T-helper 2 cell treated with Interferon-gamma antibody and Interleukin-4, amounts not matched to agents 100 ng/mL and 5 ng/mL, for 36 hours (primary cell): Measurements from ENCODE around the gene WDR75. TPM values are rescaled to one million over a fixed set of nuclear protein-coding genes. Genes with fewer than 3 reads are reported as not detected.
"Not testable (repeated sequence)": the region's sequence is repeated elsewhere in the genome, so short reads cannot be mapped to it uniquely, and the experiment has no call there.

Source experiments
- intact Hi-C: fragments of 100-400 bp; cut with micrococcal nuclease; formaldehyde crosslinking; loops from one replicate; pipeline ENCODE4 v1.15.1; 2023
- total RNA-seq: library from RNA; stranded (reverse); gene quantifications from 2 replicates; pipeline ENCODE4 v1.2.3, GENCODE V29; 2022

The WDR75 gene
- total RNA-seq = 57.3 and 58.5 TPM in 2 replicates

DNA sequence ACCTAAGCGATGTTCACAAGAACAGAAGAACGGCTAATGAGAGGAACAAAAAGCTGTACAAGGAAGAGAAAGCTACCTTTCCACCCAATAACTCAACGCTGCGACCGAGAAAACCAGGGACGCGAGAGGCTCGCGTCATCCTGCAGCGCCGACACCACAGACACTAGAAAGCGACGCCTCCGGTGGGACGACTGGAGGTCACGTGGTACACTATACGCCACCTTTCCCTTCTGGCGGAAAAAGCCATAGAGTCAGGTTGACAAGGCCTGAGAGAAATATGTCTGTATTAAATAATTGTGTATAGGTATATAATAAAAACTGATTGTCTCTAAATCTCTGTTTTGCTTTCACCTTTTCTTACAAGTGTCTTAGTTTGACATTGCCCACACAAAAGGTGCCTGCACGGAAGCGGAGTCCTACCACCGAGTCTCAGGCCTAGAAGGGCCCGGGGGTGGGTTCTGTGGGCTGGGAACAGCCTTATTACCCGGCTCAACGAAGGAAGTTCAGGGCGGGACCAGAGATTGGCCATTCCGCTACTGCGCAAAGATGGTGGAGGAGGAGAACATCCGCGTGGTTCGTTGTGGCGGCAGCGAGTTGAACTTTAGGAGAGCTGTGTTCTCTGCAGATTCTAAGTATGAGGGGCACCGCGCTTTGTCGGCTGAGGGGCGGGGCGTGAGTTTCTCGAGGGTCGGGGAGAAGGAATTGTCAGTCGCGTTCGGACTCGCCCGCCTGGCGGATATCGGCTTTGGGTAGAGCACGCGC, at the start of gene WDR75:
TSS of gene WDR75 (plus strand) at position 528 of the 762 bp plus-strand sequence. CDS start at position 547, 19 bp downstream.
- intact Hi-C loops = loop anchor here (1.0 to 5.0 kb wide), 7 partner anchors 139 to 1440 kb away; partner anchors contain the start of genes ASNSD1, GLS, ORMDL1 and OSGEPL1

GRCh38 chr2:189393440-189394111, 47.7 kb upstream of the WDR75 start:
- intact Hi-C loops = no loop called here

GRCh38 chr2:189394525-189394924, 46.7 kb upstream of the WDR75 start:
- intact Hi-C loops = no loop called here

DNA sequence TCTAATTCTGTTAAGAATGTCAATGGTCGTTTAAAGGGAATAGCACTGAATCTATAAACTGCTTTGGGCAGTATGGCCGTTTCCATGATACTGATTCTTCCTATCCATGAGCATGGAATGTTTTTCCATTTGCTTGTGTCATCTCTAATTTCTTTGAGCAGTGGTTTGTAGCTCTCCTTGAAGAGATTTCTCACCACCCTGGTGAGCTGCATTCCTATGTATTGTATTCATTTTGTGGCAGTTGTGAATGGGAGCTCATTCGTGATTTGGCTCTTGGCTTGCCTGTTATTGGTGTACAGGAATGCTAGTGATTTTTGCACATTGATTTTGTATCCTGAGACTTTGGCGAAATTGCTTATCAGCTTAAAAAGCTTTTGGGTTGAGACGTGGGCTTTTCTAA, 38.3 kb upstream of the WDR75 start:
- intact Hi-C loops = no loop called here

- intact Hi-C loops = no loop called here
Measured at GRCh38 chr2:189406586-189407233, 34.6 kb upstream of the WDR75 start.

- intact Hi-C loops = no loop called here
Measured at GRCh38 chr2:189407281-189408209, 33.7 kb upstream of the WDR75 start.

DNA sequence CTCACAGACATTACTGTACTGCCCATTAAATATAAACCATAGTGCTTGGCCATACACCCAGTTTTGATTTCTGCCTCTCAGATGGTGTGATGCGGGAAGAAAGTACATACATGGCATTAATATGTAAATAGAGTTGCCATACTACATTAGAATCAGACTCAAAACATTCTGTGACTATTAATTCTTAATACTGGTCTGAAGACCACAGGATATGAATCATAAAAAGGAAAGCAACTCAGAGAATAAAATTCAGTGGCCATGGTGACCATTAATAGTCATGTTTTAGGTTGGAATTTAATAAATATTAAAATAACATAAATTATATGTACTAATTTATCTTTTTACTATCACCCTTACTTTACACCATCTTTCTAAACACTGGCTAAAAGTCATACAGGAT, 33.0 kb upstream of the WDR75 start:
- intact Hi-C loops = no loop called here

DNA sequence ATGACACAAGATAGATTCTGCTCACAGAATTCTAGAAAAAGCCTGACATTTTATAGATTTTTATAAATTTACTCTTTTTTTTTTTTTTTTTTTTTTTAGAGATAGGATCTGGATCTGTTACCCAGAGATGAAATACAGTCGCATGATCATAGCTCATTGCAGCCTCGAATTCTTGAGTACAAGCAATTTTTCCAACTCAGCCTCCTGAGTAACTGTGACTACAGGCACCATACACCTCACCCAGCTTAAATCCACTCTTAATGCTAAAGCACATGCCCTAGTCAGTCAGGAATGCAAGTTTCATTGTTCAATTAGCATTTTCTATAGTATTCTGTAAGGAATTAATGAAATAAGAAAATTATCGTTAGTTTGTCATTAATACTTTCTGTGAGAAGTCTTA, 32.1 kb upstream of the WDR75 start:
- intact Hi-C loops = no loop called here

- intact Hi-C loops = loop anchor here (5.0 to 10.0 kb wide), 4 partner anchors 122 to 1907 kb away; no protein-coding TSS in a partner anchor
Measured at GRCh38 chr2:189409647-189410046, 31.6 kb upstream of the WDR75 start.

- intact Hi-C loops = loop anchor here (1.0 to 10.0 kb wide), 7 partner anchors 125 to 1910 kb away; no protein-coding TSS in a partner anchor
Measured at GRCh38 chr2:189411860-189412259, 29.4 kb upstream of the WDR75 start.

GRCh38 chr2:189412330-189412953, 28.8 kb upstream of the WDR75 start:
- intact Hi-C loops = loop anchor here (1.0 to 10.0 kb wide), 7 partner anchors 125 to 1910 kb away; no protein-coding TSS in a partner anchor

- intact Hi-C loops = loop anchor here (5.0 to 10.0 kb wide), 4 partner anchors 126 to 1911 kb away; no protein-coding TSS in a partner anchor
Measured at GRCh38 chr2:189413249-189413648, 28.0 kb upstream of the WDR75 start.

- intact Hi-C loops = no loop called here
Measured at GRCh38 chr2:189421644-189422043, 19.6 kb upstream of the WDR75 start.

- intact Hi-C loops = no loop called here
Measured at GRCh38 chr2:189424961-189425360, 16.3 kb upstream of the WDR75 start.

DNA sequence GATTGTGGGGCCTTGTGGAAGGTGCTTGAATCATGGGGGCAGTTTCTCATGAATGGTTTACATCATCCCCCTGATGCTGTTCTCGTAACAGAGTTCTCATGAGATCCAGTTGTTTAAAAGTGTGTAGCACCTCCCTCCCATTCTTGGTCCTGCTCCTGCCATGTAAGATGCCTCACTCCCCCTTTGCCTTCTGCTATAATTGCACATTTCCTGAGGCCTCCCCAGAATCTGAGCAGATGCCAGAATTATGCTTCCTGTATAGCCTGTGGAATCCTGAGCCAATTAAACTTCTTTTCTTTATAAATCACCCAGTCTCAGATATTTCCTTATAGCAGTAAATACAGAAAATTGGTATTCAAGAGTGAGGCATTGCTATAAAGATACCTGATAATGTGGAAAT, 15.6 kb upstream of the WDR75 start:
- intact Hi-C loops = no loop called here

GRCh38 chr2:189426886-189427285, 14.4 kb upstream of the WDR75 start:
- intact Hi-C loops = no loop called here

DNA sequence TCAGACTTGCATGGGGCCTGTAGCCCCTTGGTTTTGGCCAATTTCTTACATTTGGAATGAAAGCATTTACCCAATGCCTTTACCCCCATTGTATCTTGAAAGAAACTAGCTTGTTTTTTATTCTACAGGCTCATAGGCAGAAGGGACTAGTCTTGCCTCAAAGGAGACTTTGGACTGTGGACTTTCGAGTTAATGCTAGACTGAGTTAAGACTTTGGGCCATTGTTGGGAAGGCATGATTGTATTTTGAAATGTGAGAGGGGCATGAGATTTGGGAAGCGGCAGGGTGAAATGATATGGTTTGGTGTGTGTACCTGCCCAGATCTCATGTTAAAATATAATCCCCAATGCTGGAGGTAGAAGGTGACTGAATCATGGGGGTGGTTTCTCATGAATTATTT, 13.4 kb upstream of the WDR75 start:
- intact Hi-C loops = no loop called here

DNA sequence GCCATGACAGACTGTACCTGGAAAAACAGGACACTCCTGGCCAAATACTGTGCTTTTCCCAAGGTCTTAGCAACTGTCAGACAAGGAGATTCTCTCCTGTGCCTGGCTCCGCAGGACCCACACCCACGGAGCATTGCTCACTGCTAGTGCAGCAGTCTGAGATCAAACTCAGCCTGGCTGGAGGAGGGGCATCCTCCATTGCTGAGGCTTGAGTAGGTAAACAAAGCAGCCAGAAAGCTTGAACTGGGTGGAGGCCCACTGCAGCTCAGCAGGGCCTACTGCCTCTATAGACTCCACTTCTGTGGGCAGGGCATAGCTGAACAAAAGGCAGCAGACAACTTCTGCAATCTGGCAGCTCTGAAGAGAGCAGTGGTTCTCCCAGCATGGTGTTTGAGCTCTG, 10.8 kb upstream of the WDR75 start:
- intact Hi-C loops = not testable (repeated sequence)

GRCh38 chr2:189435803-189436202, 5.5 kb upstream of the WDR75 start:
- intact Hi-C loops = not testable (repeated sequence)

- intact Hi-C loops = no loop called here
Measured at GRCh38 chr2:189437926-189438325, 3.3 kb upstream of the WDR75 start.
